SJCRH30 (cell line): ENCODE results near the gene TMEM242. TPM values are rescaled to one million over a fixed set of nuclear protein-coding genes. Genes with fewer than 3 reads are reported as not detected.
"Not testable (repeated sequence)": the region's sequence is repeated elsewhere in the genome, so short reads cannot be mapped to it uniquely, and the experiment has no call there.

Source experiments
- DNase-seq, 2 experiments: peaks; one replicate each; pipeline ENCODE4 v3.0.0-alpha.2; 2015 to 2020
- H3K27ac ChIP-seq: fragments of 250-450 bp; sonication (Bioruptor Pico); 2 replicates; pipeline ENCODE4 v1.5.1; 2020; ENCODE audit warnings: mild to moderate bottlenecking, moderate library complexity
- H3K27me3 ChIP-seq: fragments of 250-450 bp; sonication (Bioruptor Pico); 2 replicates; pipeline ENCODE4 v1.5.1; 2020; ENCODE audit warnings: mild to moderate bottlenecking, moderate library complexity
- H3K36me3 ChIP-seq: fragments of 250-450 bp; sonication (Bioruptor Pico); 2 replicates; pipeline ENCODE4 v1.5.1; 2020; ENCODE audit warnings: mild to moderate bottlenecking, moderate library complexity
- H3K4me1 ChIP-seq: fragments of 250-450 bp; sonication (Bioruptor Pico); 2 replicates; pipeline ENCODE4 v1.5.1; 2020; ENCODE audit warnings: mild to moderate bottlenecking, moderate library complexity
- H3K4me3 ChIP-seq: fragments of 250-450 bp; sonication (Bioruptor Pico); 2 replicates; pipeline ENCODE4 v1.5.1; 2020; ENCODE audit warnings: mild to moderate bottlenecking, moderate library complexity
- H3K9me3 ChIP-seq: fragments of 250-450 bp; sonication (Bioruptor Pico); replicated peaks from 2 replicates; pipeline ENCODE4 v1.5.1; 2020; ENCODE audit warnings: mild to moderate bottlenecking, moderate library complexity
- total RNA-seq: library from RNA; depleted of rRNA; stranded (reverse); fragments of >200 nt; shearing (Covaris generic); gene quantifications from 2 replicates; pipeline ENCODE4 v1.2.3, GENCODE V29; 2014

TMEM242 gene
- total RNA-seq, 1 experiment from 2014 or later, result 8.3 TPM

- peaks cover 6% of the 10 kb centered on the region for H3K36me3 ChIP-seq
- H3K27me3 ChIP-seq, result no peaks in the 10 kb centered on the region
- no peak overlapping the region for H3K27ac ChIP-seq
- H3K4me1 ChIP-seq, result no peaks in the 10 kb centered on the region
- H3K9me3 ChIP-seq, result no peaks in the 10 kb centered on the region
- DNase-seq, result peak in 1 of 2 experiments; percentile 22
- H3K4me3 ChIP-seq, result no peak overlapping the region
These were observed 10.6 kb downstream of the TMEM242 start for GRCh38 chr6:157312757-157313156.

GRCh38 chr6:157310693-157311092 lies 12.6 kb downstream of the TMEM242 start:
- H3K27me3 ChIP-seq, H3K27ac ChIP-seq, H3K4me1 ChIP-seq, DNase-seq, H3K9me3 ChIP-seq, H3K36me3 ChIP-seq, H3K4me3 ChIP-seq: not testable (repeated sequence)

- no peaks in the 10 kb centered on the region; the same call in 1 of the 2 replicates for H3K4me1 ChIP-seq
- H3K36me3 ChIP-seq, result peaks cover 3% of the 10 kb centered on the region
- H3K4me3 ChIP-seq, result no peak overlapping the region
- H3K27me3 ChIP-seq, result no peaks in the 10 kb centered on the region
- no peak overlapping the region for H3K27ac ChIP-seq
- DNase-seq, result no peak
- H3K9me3 ChIP-seq, result no peaks in the 10 kb centered on the region
These were observed 15.7 kb downstream of the TMEM242 start for GRCh38 chr6:157307661-157308060.

GRCh38 chr6:157305670-157306653 lies 17.4 kb downstream of the TMEM242 start:
- no peaks in the 10 kb centered on the region; the same call in 1 of the 2 replicates for H3K4me1 ChIP-seq
- H3K36me3 ChIP-seq, result peaks cover 3% of the 10 kb centered on the region
- H3K27ac ChIP-seq, result no peak overlapping the region
- no peak overlapping the region for H3K4me3 ChIP-seq
- H3K27me3 ChIP-seq, result no peaks in the 10 kb centered on the region
- no peaks in the 10 kb centered on the region for H3K9me3 ChIP-seq
- DNase-seq, result no peak

- H3K4me1 ChIP-seq, result no peaks in the 10 kb centered on the region; the same call in 1 of the 2 replicates
- no peak overlapping the region for H3K4me3 ChIP-seq
- H3K9me3 ChIP-seq, result no peaks in the 10 kb centered on the region
- DNase-seq, result no peak
- peaks cover 3% of the 10 kb centered on the region for H3K36me3 ChIP-seq
- H3K27me3 ChIP-seq, result no peaks in the 10 kb centered on the region
- no peak overlapping the region for H3K27ac ChIP-seq
These were observed 18.2 kb downstream of the TMEM242 start for GRCh38 chr6:157304899-157305663.

GRCh38 chr6:157302736-157303135 lies 20.6 kb downstream of the TMEM242 start:
- Histone ChIP-seq H3K4me3 (no peak overlapping the region), H3K36me3 (peaks cover 3% of the 10 kb centered on the region), H3K9me3 (no peaks in the 10 kb centered on the region), H3K27me3 (no peaks in the 10 kb centered on the region), H3K27ac (no peak overlapping the region), H3K4me1 (no peaks in the 10 kb centered on the region; the same call in 1 of the 2 replicates)
- no peak for DNase-seq

- H3K4me1 ChIP-seq, result no peaks in the 10 kb centered on the region
- no peak for DNase-seq
- no peaks in the 10 kb centered on the region for H3K9me3 ChIP-seq
- no peak overlapping the region for H3K27ac ChIP-seq
- peaks cover 3% of the 10 kb centered on the region for H3K36me3 ChIP-seq
- no peaks in the 10 kb centered on the region for H3K27me3 ChIP-seq
- no peak overlapping the region for H3K4me3 ChIP-seq
These were observed 22.9 kb downstream of the TMEM242 start for GRCh38 chr6:157300436-157300835.

GRCh38 chr6:157300006-157300405 lies 23.3 kb downstream of the TMEM242 start:
- peaks cover 3% of the 10 kb centered on the region; the same call in 1 of the 2 replicates for H3K36me3 ChIP-seq
- no peak for DNase-seq
- no peaks in the 10 kb centered on the region for H3K27me3 ChIP-seq
- no peaks in the 10 kb centered on the region for H3K9me3 ChIP-seq
- no peak overlapping the region for H3K4me3 ChIP-seq
- no peaks in the 10 kb centered on the region for H3K4me1 ChIP-seq
- H3K27ac ChIP-seq, result no peak overlapping the region

- Histone ChIP-seq H3K9me3 (no peaks in the 10 kb centered on the region), H3K27ac (no peak overlapping the region), H3K36me3 (peaks cover 3% of the 10 kb centered on the region), H3K4me1 (no peaks in the 10 kb centered on the region), H3K4me3 (no peak overlapping the region), H3K27me3 (no peaks in the 10 kb centered on the region)
- no peak for DNase-seq
These were observed 25.0 kb downstream of the TMEM242 start for GRCh38 chr6:157298216-157298724.

- H3K4me3 ChIP-seq, result no peak overlapping the region
- H3K36me3 ChIP-seq, result peaks cover 2% of the 10 kb centered on the region
- H3K27ac ChIP-seq, result no peak overlapping the region
- H3K27me3 ChIP-seq, result no peaks in the 10 kb centered on the region
- DNase-seq, result no peak
- no peaks in the 10 kb centered on the region for H3K4me1 ChIP-seq
- H3K9me3 ChIP-seq, result no peaks in the 10 kb centered on the region
These were observed 28.7 kb downstream of the TMEM242 start for GRCh38 chr6:157294654-157295053.

GRCh38 chr6:157293780-157294179 lies 29.5 kb downstream of the TMEM242 start:
- no peaks in the 10 kb centered on the region for H3K4me1 ChIP-seq
- no peak overlapping the region for H3K4me3 ChIP-seq
- no peak overlapping the region for H3K27ac ChIP-seq
- no peaks in the 10 kb centered on the region for H3K9me3 ChIP-seq
- DNase-seq, result no peak
- no peaks in the 10 kb centered on the region for H3K27me3 ChIP-seq
- H3K36me3 ChIP-seq, result peaks cover 2% of the 10 kb centered on the region

- DNase-seq, result no peak
- no peak overlapping the region for H3K4me3 ChIP-seq
- no peaks in the 10 kb centered on the region for H3K4me1 ChIP-seq
- peaks cover 2% of the 10 kb centered on the region for H3K36me3 ChIP-seq
- H3K9me3 ChIP-seq, result no peaks in the 10 kb centered on the region
- no peak overlapping the region for H3K27ac ChIP-seq
- no peaks in the 10 kb centered on the region for H3K27me3 ChIP-seq
These were observed 31.1 kb downstream of the TMEM242 start for GRCh38 chr6:157292202-157292601.

GRCh38 chr6:157291356-157291755 lies 32.0 kb downstream of the TMEM242 start:
- Histone ChIP-seq H3K27ac (no peak overlapping the region), H3K36me3 (peaks cover 2% of the 10 kb centered on the region), H3K27me3 (no peaks in the 10 kb centered on the region), H3K4me1 (no peaks in the 10 kb centered on the region), H3K4me3 (no peak overlapping the region), H3K9me3 (no peaks in the 10 kb centered on the region)
- no peak for DNase-seq

GRCh38 chr6:157290797-157291196 lies 32.5 kb downstream of the TMEM242 start:
- DNase-seq, result no peak
- H3K4me1 ChIP-seq, result no peaks in the 10 kb centered on the region
- no peaks in the 10 kb centered on the region for H3K27me3 ChIP-seq
- no peak overlapping the region for H3K4me3 ChIP-seq
- H3K36me3 ChIP-seq, result peaks cover 2% of the 10 kb centered on the region
- H3K9me3 ChIP-seq, result no peaks in the 10 kb centered on the region
- H3K27ac ChIP-seq, result no peak overlapping the region

GRCh38 chr6:157289764-157290163 lies 33.6 kb downstream of the TMEM242 start:
- Histone ChIP-seq H3K4me3 (no peak overlapping the region), H3K36me3 (peaks cover 2% of the 10 kb centered on the region), H3K27me3 (no peaks in the 10 kb centered on the region), H3K9me3 (no peaks in the 10 kb centered on the region), H3K27ac (no peak overlapping the region), H3K4me1 (no peaks in the 10 kb centered on the region)
- no peak for DNase-seq
